PC-3 (cell line): ENCODE data around the gene SMIM36. TPM values are rescaled to one million over a fixed set of nuclear protein-coding genes. Genes with fewer than 3 reads are reported as not detected.

Experiments used
- ATAC-seq: fragments of 200-7000 bp; cut with Tn5 transposase; 2 replicates; pipeline ENCODE4 v1.9.1; 2020; ENCODE audit warnings: mild to moderate bottlenecking, moderate library complexity
- BruUV-seq: library from RNA; stranded (reverse); fragments of 400-500 nt; replicated peaks from 2 replicates; lab custom pipeline; 2021; lab: Mats Ljungman, UMichigan
- CTCF ChIA-PET: fragments of 300-600 bp; sonication (Branson Sonifier 250); formaldehyde crosslinking; loops from one replicate; lab custom pipeline; 2022; ENCODE audit warnings: antibody characterized with exemption; lab: Charles Lee
- POLR2A ChIA-PET: fragments of 300-600 bp; sonication (Branson Sonifier 250); formaldehyde crosslinking; loops from one replicate; lab custom pipeline; 2022; ENCODE audit warnings: antibody characterized with exemption; ENCODE audit not compliant: unreplicated experiment; lab: Charles Lee
- DNase-seq: peaks from one replicate; pipeline ENCODE4 v3.0.0-alpha.2; 2015
- H2AFZ ChIP-seq: fragments of 300-600 bp; sonication (generic); 2 replicates; pipeline ENCODE4 v1.6.0; 2016; ENCODE audit warnings: antibody characterized with exemption, low read length
- H3F3A ChIP-seq: fragments of 300-600 bp; sonication (generic); one replicate; pipeline ENCODE4 v1.6.0; 2017; ENCODE audit warnings: antibody characterized with exemption, low read length, control low read depth, mild to moderate bottlenecking; ENCODE audit not compliant: unreplicated experiment
- H3K27ac ChIP-seq: fragments of 300-600 bp; sonication (generic); 2 replicates; pipeline ENCODE4 v1.5.1; 2016; ENCODE audit warnings: mild to moderate bottlenecking, low read length
- H3K27me3 ChIP-seq: fragments of 300-600 bp; sonication (generic); 2 replicates; pipeline ENCODE4 v1.6.1; 2016; ENCODE audit warnings: low read length, mixed read lengths
- H3K36me3 ChIP-seq: fragments of 300-600 bp; sonication (generic); 2 replicates; pipeline ENCODE4 v1.6.1; 2016; ENCODE audit warnings: low read depth, mixed run types, low read length, mixed read lengths
- H3K4me1 ChIP-seq: fragments of 300-600 bp; sonication (generic); 2 replicates; pipeline ENCODE4 v1.5.1; 2016; ENCODE audit warnings: low read length; ENCODE audit not compliant: insufficient read depth
- H3K4me2 ChIP-seq: fragments of 300-600 bp; sonication (generic); 2 replicates; pipeline ENCODE4 v1.6.0; 2016; ENCODE audit warnings: low read length
- H3K4me3 ChIP-seq: fragments of 300-600 bp; sonication (generic); 2 replicates; pipeline ENCODE4 v1.5.1; 2016; ENCODE audit warnings: mild to moderate bottlenecking, low read length, mixed read lengths
- H3K79me2 ChIP-seq: fragments of 300-600 bp; sonication (generic); 2 replicates; pipeline ENCODE4 v1.6.1; 2017; ENCODE audit warnings: low read length, mixed read lengths
- H3K9ac ChIP-seq: fragments of 300-600 bp; sonication (generic); 2 replicates; pipeline ENCODE4 v1.6.0; 2016; ENCODE audit warnings: mild to moderate bottlenecking, low read length
- H3K9me2 ChIP-seq: fragments of 300-600 bp; sonication (generic); replicated peaks from 2 replicates; pipeline ENCODE4 v1.6.1; 2016; ENCODE audit warnings: mixed run types, low read length, mixed read lengths
- H3K9me3 ChIP-seq: fragments of 300-600 bp; sonication (generic); 2 replicates; pipeline ENCODE4 v1.6.1; 2016; ENCODE audit warnings: low read length, mixed read lengths
- H4K20me1 ChIP-seq: fragments of 300-600 bp; sonication (generic); 2 replicates; pipeline ENCODE4 v1.6.1; 2016; ENCODE audit warnings: low read length, mixed read lengths
- CTCF ChIP-seq: fragments of 300-600 bp; sonication (generic); conservative IDR thresholded peaks from 2 replicates; pipeline ENCODE4 v1.5.1; 2017; ENCODE audit warnings: antibody characterized with exemption, low read depth, mild to moderate bottlenecking, low read length
- EZH2 ChIP-seq: fragments of 300-600 bp; sonication (generic); IDR thresholded peaks from one replicate; pipeline ENCODE4 v1.6.1; 2017; ENCODE audit warnings: antibody characterized with exemption, mild to moderate bottlenecking, low read length; ENCODE audit not compliant: unreplicated experiment
- EZH2phosphoT487 ChIP-seq: fragments of 300-600 bp; sonication (generic); IDR thresholded peaks from 2 replicates; pipeline ENCODE4 v1.6.1; 2018; ENCODE audit warnings: mild to moderate bottlenecking, antibody characterized with exemption, low read length, borderline replicate concordance
- intact Hi-C: fragments of 100-400 bp; cut with micrococcal nuclease; formaldehyde crosslinking; loops from 2 replicates; pipeline ENCODE4 v1.9.0; 2023
- total RNA-seq: library from RNA; depleted of rRNA; stranded (reverse); fragments of >200 nt; gene quantifications from 2 replicates; pipeline ENCODE4 v1.2.3, GENCODE V29; 2014

SMIM36 gene
- total RNA-seq, 1 experiment from 2014 or later, result not detected

- intact Hi-C loops, result no loop called here
- Histone ChIP-seq H3K9ac (no peak overlapping the region), H3K4me1 (peaks cover 13% of the 10 kb centered on the region), H3K4me2 (no peak overlapping the region), H3K9me3 (no peaks in the 10 kb centered on the region), H3F3A (no peaks in the 10 kb centered on the region), H2AFZ (no peak overlapping the region), H3K79me2 (peaks cover 23% of the 10 kb centered on the region), H3K27ac (no peak overlapping the region), H3K4me3 (no peak overlapping the region), H3K27me3 (no peaks in the 10 kb centered on the region), H4K20me1 (no peaks in the 10 kb centered on the region), H3K9me2 (no peaks in the 10 kb centered on the region), H3K36me3 (peaks cover 4% of the 10 kb centered on the region; the same call in 1 of the 2 replicates)
- DNase-seq (no peak), ATAC-seq (no peak)
- CTCF ChIA-PET, result no interaction called here
- no TSS peak for BruUV-seq
- TF ChIP-seq CTCF, result no peak
- no peak for TF ChIP-seq EZH2phosphoT487
- POLR2A ChIA-PET, result no interaction called here
Observed at GRCh38 chr17:55418369-55419268, 92.6 kb downstream of the SMIM36 start.

DNA sequence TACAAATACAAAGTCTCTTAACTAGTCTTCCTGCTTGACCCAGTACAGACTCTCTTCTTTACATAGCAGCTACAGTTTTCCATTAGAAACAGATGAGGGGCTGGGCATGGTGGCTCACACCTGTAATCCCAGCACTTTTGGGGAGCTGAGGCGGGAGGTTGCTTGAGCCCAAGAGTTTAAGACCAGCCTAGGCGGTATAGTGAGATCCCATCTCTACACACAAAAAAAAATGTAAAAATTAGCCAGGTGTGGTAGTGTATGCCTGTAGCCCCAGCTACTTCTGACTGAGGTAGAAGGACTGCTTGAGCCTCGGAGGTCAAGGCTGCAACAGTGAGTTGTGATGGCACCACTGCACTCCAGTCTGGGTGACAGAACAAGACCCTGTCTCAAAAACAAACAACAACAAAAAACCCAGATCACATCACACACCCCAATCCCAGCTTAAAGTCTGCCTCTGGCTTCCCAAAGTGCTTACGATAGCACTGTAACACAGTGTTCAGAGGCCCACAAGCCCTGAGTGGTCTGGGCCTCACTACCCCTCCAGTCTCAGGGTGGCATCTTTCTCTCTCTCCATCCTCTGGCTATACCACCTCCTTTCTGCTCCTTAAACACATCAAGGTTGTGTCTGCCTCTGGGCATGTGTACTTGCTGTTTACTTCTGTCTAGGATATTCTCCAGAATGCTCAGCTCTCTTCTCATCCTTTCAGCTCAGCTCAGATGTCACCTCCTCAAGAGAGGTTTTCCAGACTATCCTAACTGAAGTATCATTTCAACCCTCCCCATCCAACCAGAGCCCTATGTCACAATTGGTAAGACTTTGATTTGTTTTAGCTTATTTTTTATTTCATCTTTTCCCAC lies 93.6 kb downstream of the SMIM36 start:
- ATAC-seq, result no peak
- ChIA-PET POLR2A (no interaction called here), CTCF (no interaction called here)
- Histone ChIP-seq H3K4me3 (no peak overlapping the region), H3K9ac (no peak overlapping the region), H2AFZ (no peak overlapping the region), H3K9me3 (no peaks in the 10 kb centered on the region), H3K27ac (no peak overlapping the region), H3K4me1 (peaks cover 13% of the 10 kb centered on the region), H3K4me2 (no peak overlapping the region), H3K9me2 (no peaks in the 10 kb centered on the region), H3K27me3 (no peaks in the 10 kb centered on the region), H3F3A (no peaks in the 10 kb centered on the region), H3K36me3 (peaks cover 8% of the 10 kb centered on the region; the same call in 1 of the 2 replicates), H3K79me2 (peaks cover 23% of the 10 kb centered on the region), H4K20me1 (no peaks in the 10 kb centered on the region)
- no peak for DNase-seq
- BruUV-seq, result no TSS peak
- intact Hi-C loops, result no loop called here
- TF ChIP-seq EZH2phosphoT487 (no peak), EZH2 (no peak), CTCF (no peak)
